HEK293 (cell line): ENCODE data around the gene SYNDIG1.

Source experiments
- CTCF ChIA-PET: fragments of 350-600 bp; formaldehyde crosslinking; extraction: SDS; loops from one replicate; lab custom pipeline; 2021; ENCODE audit warnings: antibody characterized with exemption; lab: Yijun Ruan, JAX
- POLR2A ChIA-PET: fragments of 300-600 bp; formaldehyde crosslinking; extraction: SDS; loops from one replicate; lab custom pipeline; 2020; ENCODE audit warnings: antibody characterized with exemption, inconsistent platforms; lab: Yijun Ruan, JAX
- H3K27ac ChIP-seq: fragments of 200-500 bp; sonication (Bioruptor generic); 2 replicates; pipeline ENCODE4 v1.5.1; 2014; ENCODE audit warnings: low read depth, low read length, control low read depth, inconsistent platforms; ENCODE audit errors: extremely low read depth
- H3K36me3 ChIP-seq, 2 experiments: fragments of 200-500 bp in 1 of 2; sonication (Bioruptor generic) in 1 of 2; 1 replicate in 1 of 2; 2 replicates in 1 of 2; pipeline ENCODE4 v1.5.1; 2014 to 2017; ENCODE audit warnings: inconsistent platforms in 2 of 2, low read length in 2 of 2; ENCODE audit not compliant: control insufficient read depth in 2 of 2, insufficient read depth in 1 of 2
- H3K4me1 ChIP-seq: fragments of 200-500 bp; sonication (Bioruptor generic); 2 replicates; pipeline ENCODE4 v1.5.1; 2014; ENCODE audit warnings: mild to moderate bottlenecking, low read length, inconsistent platforms; ENCODE audit not compliant: control insufficient read depth, insufficient read depth
- H3K4me3 ChIP-seq: 2 replicates; pipeline ENCODE4 v1.5.1; 2011; ENCODE audit warnings: low read depth, mild to moderate bottlenecking, control low read depth, low read length, moderate library complexity
- H3K9me3 ChIP-seq: fragments of 200-500 bp; sonication (Bioruptor generic); 2 replicates; pipeline ENCODE4 v1.5.1; 2014; ENCODE audit warnings: low read depth, low read length, inconsistent platforms; ENCODE audit not compliant: control insufficient read depth, insufficient read depth
- FEZF1 ChIP-seq: fragments of 450-650 bp; formaldehyde crosslinking; IDR thresholded peaks from 2 replicates; pipeline ENCODE4 v1.5.1; 2016; ENCODE audit warnings: missing biosample characterization, missing genetic modification characterization
- PRDM4 ChIP-seq: fragments of 450-650 bp; formaldehyde crosslinking; IDR thresholded peaks from 2 replicates; pipeline ENCODE4 v1.5.1; 2017; ENCODE audit warnings: missing biosample characterization, missing genetic modification characterization
- ZBTB1 ChIP-seq: fragments of 450-650 bp; formaldehyde crosslinking; IDR thresholded peaks from 2 replicates; pipeline ENCODE4 v1.5.1; 2016; ENCODE audit warnings: missing biosample characterization, missing genetic modification characterization
- ZBTB7A ChIP-seq: fragments of 450-650 bp; formaldehyde crosslinking; IDR thresholded peaks from 2 replicates; pipeline ENCODE4 v1.5.1; 2016; ENCODE audit warnings: low read depth, missing biosample characterization, missing genetic modification characterization
- ZFP69B ChIP-seq: fragments of 450-650 bp; formaldehyde crosslinking; IDR thresholded peaks from 2 replicates; pipeline ENCODE4 v1.5.1; 2016; ENCODE audit warnings: missing biosample characterization, missing genetic modification characterization
- ZNF121 ChIP-seq: fragments of 450-650 bp; formaldehyde crosslinking; IDR thresholded peaks from 2 replicates; pipeline ENCODE4 v1.5.1; 2016; ENCODE audit warnings: missing biosample characterization, missing genetic modification characterization
- ZNF174 ChIP-seq: fragments of 450-650 bp; formaldehyde crosslinking; IDR thresholded peaks from 2 replicates; pipeline ENCODE4 v1.5.0; 2017; ENCODE audit warnings: missing biosample characterization, mild to moderate bottlenecking, missing genetic modification characterization
- ZNF175 ChIP-seq: fragments of 450-650 bp; formaldehyde crosslinking; IDR thresholded peaks from 2 replicates; pipeline ENCODE4 v1.5.1; 2016; ENCODE audit warnings: missing biosample characterization, missing genetic modification characterization
- ZNF37A ChIP-seq: fragments of 450-650 bp; IDR thresholded peaks from 2 replicates; pipeline ENCODE4 v1.5.1; 2018; ENCODE audit warnings: missing biosample characterization, missing genetic modification characterization
- ZNF473 ChIP-seq: fragments of 450-650 bp; formaldehyde crosslinking; IDR thresholded peaks from 2 replicates; pipeline ENCODE4 v1.5.1; 2017; ENCODE audit warnings: missing biosample characterization, missing genetic modification characterization
- ZNF549 ChIP-seq: fragments of 450-650 bp; IDR thresholded peaks from 2 replicates; pipeline ENCODE4 v1.5.1; 2018; ENCODE audit warnings: missing biosample characterization, missing genetic modification characterization, mild to moderate bottlenecking, inconsistent platforms, moderate library complexity
- ZNF600 ChIP-seq: fragments of 450-650 bp; formaldehyde crosslinking; IDR thresholded peaks from 2 replicates; pipeline ENCODE4 v1.5.1; 2016; ENCODE audit warnings: missing biosample characterization, missing genetic modification characterization
- ZNF670 ChIP-seq: fragments of 450-650 bp; formaldehyde crosslinking; IDR thresholded peaks from 2 replicates; pipeline ENCODE4 v1.5.1; 2016; ENCODE audit warnings: missing biosample characterization, missing genetic modification characterization, low read depth
- ZNF776 ChIP-seq: fragments of 450-650 bp; formaldehyde crosslinking; IDR thresholded peaks from 2 replicates; pipeline ENCODE4 v1.5.0; 2017; ENCODE audit warnings: missing biosample characterization, missing genetic modification characterization, borderline replicate concordance
- ZNF830 ChIP-seq: fragments of 450-650 bp; IDR thresholded peaks from 2 replicates; pipeline ENCODE4 v1.5.0; 2018; ENCODE audit warnings: missing biosample characterization, missing genetic modification characterization, low read depth, mild to moderate bottlenecking, moderate library complexity
- ZNF837 ChIP-seq: fragments of 450-650 bp; formaldehyde crosslinking; IDR thresholded peaks from 2 replicates; pipeline ENCODE4 v1.5.1; 2016; ENCODE audit warnings: missing biosample characterization, missing genetic modification characterization
- TF ChIP-seq, protein P1 (sequence below): fragments of 450-650 bp; formaldehyde crosslinking; IDR thresholded peaks from 2 replicates; pipeline ENCODE4 v1.5.1; 2016; ENCODE audit warnings: missing biosample characterization, missing genetic modification characterization
- TF ChIP-seq, protein P2 (sequence below): fragments of 450-650 bp; formaldehyde crosslinking; IDR thresholded peaks from 2 replicates; pipeline ENCODE4 v1.5.0; 2017; ENCODE audit warnings: missing biosample characterization, missing genetic modification characterization, borderline replicate concordance
- TF ChIP-seq, protein P3 (sequence below): fragments of 450-650 bp; formaldehyde crosslinking; IDR thresholded peaks from 2 replicates; pipeline ENCODE4 v1.5.1; 2016; ENCODE audit warnings: missing biosample characterization, missing genetic modification characterization
- TF ChIP-seq, protein P4 (sequence below): fragments of 450-650 bp; formaldehyde crosslinking; optimal IDR thresholded peaks from 2 replicates; pipeline ENCODE3; 2016; ENCODE audit warnings: missing biosample characterization, mild to moderate bottlenecking, missing genetic modification characterization

Gene SYNDIG1

GRCh38 chr20:24668791-24669190 is 199.4 kb downstream of the SYNDIG1 start:
- H3K9me3 ChIP-seq = no peaks in the 10 kb centered on the region
- H3K36me3 ChIP-seq = no peaks in the 10 kb centered on the region
- H3K4me3 ChIP-seq = no peak overlapping the region
- ChIA-PET CTCF (no interaction called here), POLR2A (no interaction called here)
- H3K27ac ChIP-seq = no peak overlapping the region
- TF ChIP-seq ZNF549 (tag by site-specific recombination) (no peak), ZNF473 (tag by site-specific recombination) (no peak), ZBTB1 (tag by site-specific recombination) (no peak), ZFP69B (no peak), ZNF37A (tag by site-specific recombination) (no peak), ZNF600 (tag by site-specific recombination) (no peak), FEZF1 (tag by site-specific recombination) (no peak), ZNF837 (tag by site-specific recombination) (no peak), ZBTB7A (tag by site-specific recombination) (no peak), ZNF174 (tag by site-specific recombination) (no peak), ZNF670 (no peak), ZNF121 (tag by site-specific recombination) (no peak), ZNF776 (no peak), ZNF830 (no peak), ZNF175 (tag by site-specific recombination) (no peak), PRDM4 (no peak)
- TF ChIP-seq, protein P1, sequence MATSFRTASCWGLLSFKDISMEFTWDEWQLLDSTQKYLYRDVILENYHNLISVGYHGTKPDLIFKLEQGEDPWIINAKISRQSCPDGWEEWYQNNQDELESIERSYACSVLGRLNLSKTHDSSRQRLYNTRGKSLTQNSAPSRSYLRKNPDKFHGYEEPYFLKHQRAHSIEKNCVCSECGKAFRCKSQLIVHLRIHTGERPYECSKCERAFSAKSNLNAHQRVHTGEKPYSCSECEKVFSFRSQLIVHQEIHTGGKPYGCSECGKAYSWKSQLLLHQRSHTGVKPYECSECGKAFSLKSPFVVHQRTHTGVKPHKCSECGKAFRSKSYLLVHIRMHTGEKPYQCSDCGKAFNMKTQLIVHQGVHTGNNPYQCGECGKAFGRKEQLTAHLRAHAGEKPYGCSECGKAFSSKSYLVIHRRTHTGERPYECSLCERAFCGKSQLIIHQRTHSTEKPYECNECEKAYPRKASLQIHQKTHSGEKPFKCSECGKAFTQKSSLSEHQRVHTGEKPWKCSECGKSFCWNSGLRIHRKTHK (tag by site-specific recombination) = no peak
- TF ChIP-seq, protein P2, sequence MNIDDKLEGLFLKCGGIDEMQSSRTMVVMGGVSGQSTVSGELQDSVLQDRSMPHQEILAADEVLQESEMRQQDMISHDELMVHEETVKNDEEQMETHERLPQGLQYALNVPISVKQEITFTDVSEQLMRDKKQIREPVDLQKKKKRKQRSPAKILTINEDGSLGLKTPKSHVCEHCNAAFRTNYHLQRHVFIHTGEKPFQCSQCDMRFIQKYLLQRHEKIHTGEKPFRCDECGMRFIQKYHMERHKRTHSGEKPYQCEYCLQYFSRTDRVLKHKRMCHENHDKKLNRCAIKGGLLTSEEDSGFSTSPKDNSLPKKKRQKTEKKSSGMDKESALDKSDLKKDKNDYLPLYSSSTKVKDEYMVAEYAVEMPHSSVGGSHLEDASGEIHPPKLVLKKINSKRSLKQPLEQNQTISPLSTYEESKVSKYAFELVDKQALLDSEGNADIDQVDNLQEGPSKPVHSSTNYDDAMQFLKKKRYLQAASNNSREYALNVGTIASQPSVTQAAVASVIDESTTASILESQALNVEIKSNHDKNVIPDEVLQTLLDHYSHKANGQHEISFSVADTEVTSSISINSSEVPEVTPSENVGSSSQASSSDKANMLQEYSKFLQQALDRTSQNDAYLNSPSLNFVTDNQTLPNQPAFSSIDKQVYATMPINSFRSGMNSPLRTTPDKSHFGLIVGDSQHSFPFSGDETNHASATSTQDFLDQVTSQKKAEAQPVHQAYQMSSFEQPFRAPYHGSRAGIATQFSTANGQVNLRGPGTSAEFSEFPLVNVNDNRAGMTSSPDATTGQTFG (tag by site-specific recombination) = no peak
- TF ChIP-seq, protein P3, sequence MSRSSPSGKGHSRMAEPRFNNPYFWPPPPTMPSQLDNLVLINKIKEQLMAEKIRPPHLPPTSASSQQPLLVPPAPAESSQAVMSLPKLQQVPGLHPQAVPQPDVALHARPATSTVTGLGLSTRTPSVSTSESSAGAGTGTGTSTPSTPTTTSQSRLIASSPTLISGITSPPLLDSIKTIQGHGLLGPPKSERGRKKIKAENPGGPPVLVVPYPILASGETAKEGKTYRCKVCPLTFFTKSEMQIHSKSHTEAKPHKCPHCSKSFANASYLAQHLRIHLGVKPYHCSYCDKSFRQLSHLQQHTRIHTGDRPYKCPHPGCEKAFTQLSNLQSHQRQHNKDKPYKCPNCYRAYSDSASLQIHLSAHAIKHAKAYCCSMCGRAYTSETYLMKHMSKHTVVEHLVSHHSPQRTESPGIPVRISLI (tag by site-specific recombination) = no peak
- TF ChIP-seq, protein P4, sequence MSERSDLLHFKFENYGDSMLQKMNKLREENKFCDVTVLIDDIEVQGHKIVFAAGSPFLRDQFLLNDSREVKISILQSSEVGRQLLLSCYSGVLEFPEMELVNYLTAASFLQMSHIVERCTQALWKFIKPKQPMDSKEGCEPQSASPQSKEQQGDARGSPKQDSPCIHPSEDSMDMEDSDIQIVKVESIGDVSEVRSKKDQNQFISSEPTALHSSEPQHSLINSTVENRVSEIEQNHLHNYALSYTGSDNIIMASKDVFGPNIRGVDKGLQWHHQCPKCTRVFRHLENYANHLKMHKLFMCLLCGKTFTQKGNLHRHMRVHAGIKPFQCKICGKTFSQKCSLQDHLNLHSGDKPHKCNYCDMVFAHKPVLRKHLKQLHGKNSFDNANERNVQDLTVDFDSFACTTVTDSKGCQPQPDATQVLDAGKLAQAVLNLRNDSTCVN = no peak
- H3K4me1 ChIP-seq = no peaks in the 10 kb centered on the region
